K562 (cell line): ENCODE data around the gene E2F2. TPM values are rescaled to one million over a fixed set of nuclear protein-coding genes. Genes with fewer than 3 reads are reported as not detected.
A peak's percentile ranks its signal among the peaks of the same experiment; 100 is the strongest.

Experiments
- ATAC-seq: fragments of 200-7000 bp; cut with Tn5 transposase; 3 replicates; pipeline ENCODE4 v1.9.1; 2020; ENCODE audit warnings: moderate library complexity
- BruUV-seq: library from RNA; stranded (reverse); fragments of 400-500 nt; replicated peaks from 2 replicates; lab custom pipeline; 2021; lab: Mats Ljungman, UMichigan
- CTCF ChIA-PET: fragments of 300-600 bp; formaldehyde crosslinking; extraction: SDS; loops from one replicate; lab custom pipeline; 2021; ENCODE audit warnings: low intra/inter-chr PET ratio; lab: Yijun Ruan, JAX
- POLR2A ChIA-PET: fragments of 300-600, 350-650 bp; sonication (Branson Sonifier 250); formaldehyde crosslinking; extraction: SDS; loops from one replicate; lab custom pipeline; 2021; ENCODE audit warnings: antibody characterized with exemption, inconsistent platforms; lab: Yijun Ruan, JAX
- DNase-seq, 4 experiments: peaks; one replicate each; pipeline versions ENCODE4 v3.0.0 to v3.0.0-alpha.2; 2011 to 2018; ENCODE audit warnings: low spot score in 3 of 4, mixed read lengths in 3 of 4; ENCODE audit errors: extremely low read depth in 1 of 4
- FAIRE-seq: peaks from 2 replicates; lab custom pipeline; 2011; peaks lifted over from hg19 to GRCh38; lab: Jason Lieb, UNC
- H2AFZ ChIP-seq: 2 replicates; pipeline ENCODE4 v1.6.0; 2011; ENCODE audit warnings: low read depth, low read length, control low read depth, inconsistent platforms
- H3K27ac ChIP-seq: fragments of 200-600 bp; 3 replicates; pipeline ENCODE4 v1.8.0; 2011; ENCODE audit warnings: low read depth, mild to moderate bottlenecking, control low read depth, inconsistent platforms, low read length, moderate library complexity, mixed read lengths; ENCODE audit errors: extremely low read depth
- H3K27me3 ChIP-seq, 2 experiments: fragments of 300-600 bp in 1 of 2; 2 replicates in 1 of 2; 3 replicates in 1 of 2; pipeline versions ENCODE4 v1.6.0 to v1.8.0; 2011; ENCODE audit warnings: inconsistent platforms in 2 of 2, low read length in 2 of 2, mild to moderate bottlenecking in 1 of 2, mixed read lengths in 1 of 2, moderate library complexity in 1 of 2; ENCODE audit not compliant: control insufficient read depth in 2 of 2, insufficient read depth in 2 of 2
- H3K36me3 ChIP-seq: fragments of 300-600 bp; 3 replicates; pipeline ENCODE4 v1.8.0; 2011; ENCODE audit warnings: mild to moderate bottlenecking, low read length, inconsistent platforms; ENCODE audit not compliant: control insufficient read depth, insufficient read depth
- H3K4me1 ChIP-seq, 2 experiments: fragments of 200-600 bp in 1 of 2; replicated peaks in 1 of 2; 2 replicates in 1 of 2; 3 replicates in 1 of 2; pipeline versions ENCODE4 v1.5.1 to v1.8.0; 2011; ENCODE audit warnings: inconsistent platforms in 2 of 2, low read length in 2 of 2, mild to moderate bottlenecking in 1 of 2, mixed read lengths in 1 of 2, moderate library complexity in 1 of 2; ENCODE audit not compliant: control insufficient read depth in 2 of 2, insufficient read depth in 2 of 2
- H3K4me2 ChIP-seq: 2 replicates; pipeline ENCODE4 v1.6.1; 2011; ENCODE audit warnings: low read length, control low read depth, inconsistent platforms, mixed read lengths; ENCODE audit not compliant: insufficient read depth
- H3K4me3 ChIP-seq: fragments of 200-600 bp; sonication (generic), shearing (Covaris generic); 2 replicates; pipeline ENCODE4 v1.5.1; 2016; ENCODE audit warnings: control low read depth, inconsistent platforms
- H3K79me2 ChIP-seq: fragments of 200-600 bp; 3 replicates; pipeline ENCODE4 v1.8.0; 2011; ENCODE audit warnings: low read length, inconsistent platforms; ENCODE audit not compliant: control insufficient read depth, insufficient read depth
- H3K9ac ChIP-seq, 2 experiments: 2 replicates each; pipeline versions ENCODE4 v1.6.0 to v1.6.1; 2011; ENCODE audit warnings: low read depth in 2 of 2, low read length in 2 of 2, control low read depth in 1 of 2, inconsistent platforms in 1 of 2, mild to moderate bottlenecking in 1 of 2, mixed read lengths in 1 of 2; ENCODE audit not compliant: insufficient read depth in 1 of 2
- H3K9me1 ChIP-seq: one replicate; pipeline ENCODE4 v1.6.0; 2011; ENCODE audit warnings: inconsistent platforms, mild to moderate bottlenecking, low read length, moderate library complexity; ENCODE audit not compliant: control insufficient read depth, insufficient read depth
- H3K9me3 ChIP-seq: replicated peaks from 2 replicates; pipeline ENCODE4 v1.5.1; 2011; ENCODE audit warnings: low read depth, low read length, inconsistent platforms; ENCODE audit not compliant: control insufficient read depth, insufficient read depth
- H4K20me1 ChIP-seq: replicated peaks from 2 replicates; pipeline ENCODE4 v1.6.1; 2011; ENCODE audit warnings: low read length, inconsistent platforms, mixed read lengths; ENCODE audit not compliant: control insufficient read depth, insufficient read depth
- AFF1 ChIP-seq, 2 experiments: fragments of 450-650 bp; IDR thresholded peaks; 2 replicates each; pipeline ENCODE4 v1.6.1; 2018; ENCODE audit warnings: mild to moderate bottlenecking in 2 of 2, low read depth in 1 of 2; ENCODE audit not compliant: partially characterized antibody in 2 of 2
- BRCA1 ChIP-seq, 2 experiments: fragments of 450-650 bp in 1 of 2; sonication (generic) in 1 of 2; formaldehyde crosslinking in 1 of 2; IDR thresholded peaks; 2 replicates each; pipeline versions ENCODE4 v1.5.0 to v1.6.1; 2017 to 2020; ENCODE audit warnings: mild to moderate bottlenecking in 1 of 2, missing genetic modification reagents in 1 of 2
- EGR1 ChIP-seq: fragments of 450-650 bp; conservative IDR thresholded peaks from 2 replicates; pipeline ENCODE4 v1.6.1; 2017; ENCODE audit warnings: mild to moderate bottlenecking
- FOSL1 ChIP-seq: fragments of 200-800 bp; sonication (Bioruptor generic); conservative IDR thresholded peaks from 2 replicates; pipeline ENCODE4 v1.6.1; 2016; ENCODE audit warnings: missing genetic modification characterization, missing compliant biosample characterization
- FOXK2 ChIP-seq, 2 experiments: fragments of 450-650 bp; IDR thresholded peaks in 1 of 2; conservative IDR thresholded peaks in 1 of 2; 2 replicates each; pipeline ENCODE4 v1.6.1; 2016; ENCODE audit warnings: low read depth in 2 of 2, mild to moderate bottlenecking in 1 of 2
- KDM1A ChIP-seq, 2 experiments: fragments of 450-650 bp; IDR thresholded peaks; 2 replicates each; pipeline ENCODE4 v1.6.1; 2016; ENCODE audit warnings: mild to moderate bottlenecking in 2 of 2
- LARP7 ChIP-seq: fragments of 450-650 bp; IDR thresholded peaks from 2 replicates; pipeline ENCODE4 v1.6.1; 2016
- NR2C1 ChIP-seq, 2 experiments: fragments of 450-650 bp; IDR thresholded peaks; 2 replicates each; pipeline ENCODE4 v1.6.1; 2017; ENCODE audit warnings: mild to moderate bottlenecking in 2 of 2, antibody characterized with exemption in 1 of 2, inconsistent platforms in 1 of 2, missing compliant biosample characterization in 1 of 2, missing genetic modification characterization in 1 of 2
- NRF1 ChIP-seq, 2 experiments: fragments of 450-650 bp; IDR thresholded peaks in 1 of 2; conservative IDR thresholded peaks in 1 of 2; 2 replicates each; pipeline ENCODE4 v1.6.1; 2014; ENCODE audit warnings: mild to moderate bottlenecking in 2 of 2
- RBFOX2 ChIP-seq: fragments of 200-400 bp; formaldehyde crosslinking; IDR thresholded peaks from 2 replicates; pipeline ENCODE4 v1.6.1; 2017; ENCODE audit warnings: low read depth, mild to moderate bottlenecking, low read length, moderate library complexity
- SMAD4 ChIP-seq: fragments of 250-450 bp; sonication (Bioruptor Pico); conservative IDR thresholded peaks from 2 replicates; pipeline ENCODE4 v1.8.0; 2021; ENCODE audit warnings: inconsistent platforms, mild to moderate bottlenecking, moderate library complexity
- TAF15 ChIP-seq: fragments of 200-400 bp; formaldehyde crosslinking; IDR thresholded peaks from 2 replicates; pipeline ENCODE4 v1.6.1; 2017; ENCODE audit warnings: mild to moderate bottlenecking, low read depth, low read length, moderate library complexity
- TAF9B ChIP-seq: fragments of 450-650 bp; IDR thresholded peaks from 2 replicates; pipeline ENCODE4 v1.6.1; 2018; ENCODE audit warnings: mild to moderate bottlenecking; ENCODE audit not compliant: partially characterized antibody
- TBL1XR1 ChIP-seq, 2 experiments: IDR thresholded peaks; 2 replicates each; pipeline ENCODE4 v1.6.1; 2012; ENCODE audit warnings: improper control_type of control experiment in 2 of 2, low read length in 2 of 2, mild to moderate bottlenecking in 1 of 2
- ZNF184 ChIP-seq: sonication (generic); formaldehyde crosslinking; IDR thresholded peaks from 2 replicates; pipeline ENCODE4 v1.5.0; 2020; ENCODE audit warnings: missing genetic modification reagents
- ZNF699 ChIP-seq: fragments of 250-450 bp; sonication (Bioruptor Pico); IDR thresholded peaks from 2 replicates; pipeline ENCODE4 v1.8.0; 2021; ENCODE audit warnings: mild to moderate bottlenecking, moderate library complexity; ENCODE audit not compliant: insufficient replicate concordance
- ZZZ3 ChIP-seq: fragments of 450-650 bp; IDR thresholded peaks from 2 replicates; pipeline ENCODE4 v1.6.1; 2016; ENCODE audit warnings: antibody characterized with exemption, mild to moderate bottlenecking, moderate library complexity
- WGBS: fragments of 100-300 bp; shearing (Covaris generic); methylation state at CpG from one replicate; pipeline ENCODE4 v1.1.6; 2016; ENCODE audit warnings: low coverage, mixed read lengths; ENCODE audit not compliant: insufficient coverage; ENCODE audit errors: missing lambda C conversion rate; 5-methylcytosine and 5-hydroxymethylcytosine counted together
- in situ Hi-C: fragments of 300-500 bp; cut with MboI; formaldehyde crosslinking; loops from 4 replicates; pipeline ENCODE4 v1.15.0; 2018; ENCODE audit warnings: inconsistent platforms, mixed read lengths
- intact Hi-C: fragments of 100-400 bp; cut with micrococcal nuclease; formaldehyde crosslinking; loops from 2 replicates; pipeline ENCODE4 v1.14.2; 2022
- polyA plus RNA-seq, 8 experiments: library from polyadenylated mRNA; depleted of rRNA in 4 of 8; stranded (reverse) in 5 of 8; unstranded in 3 of 8; fragments of >200 nt; fragmentation: Nextera tagmentation in 2 of 8; fragmentation: Illumina TruSeq in 1 of 8; extraction: Ambion mirVana in 2 of 8; extraction: Trizol in 1 of 8; gene quantifications; 2 replicates each; pipeline versions ENCODE4 v1.2.1 to v1.2.3, GENCODE V29; 2011 to 2014; ENCODE audit warnings: inconsistent platforms in 1 of 8, missing spikeins in 1 of 8
- total RNA-seq, 7 experiments: library from RNA; depleted of rRNA in 6 of 7; stranded (reverse); fragments of >200 nt in 6 of 7; fragmentation: Illumina TruSeq in 2 of 7; extraction: Trizol in 2 of 7; gene quantifications; 2 replicates each; pipeline versions ENCODE4 v1.2.1 to v1.2.3, GENCODE V29; 2011 to 2021; ENCODE audit warnings: low replicate concordance in 1 of 7
- TF ChIP-seq, protein P1 (sequence below): fragments of 450-650 bp; IDR thresholded peaks from one replicate; pipeline ENCODE4 v1.6.1; 2018; ENCODE audit warnings: mild to moderate bottlenecking, moderate library complexity; ENCODE audit not compliant: partially characterized antibody

E2F2 gene
- total and polyA plus RNA-seq, 9 of the 15 experiments (the other 6 are each of a cell fraction or from before 2014, with no cell fraction given): 3.1 to 25.3 (median 11.4) TPM

GRCh38 chr1:23475134-23475628 lies 55.9 kb downstream of the E2F2 start:
- H3K4me3 ChIP-seq: no peak overlapping the region
- H3K9ac ChIP-seq: no peak overlapping the region
- H3K9me1 ChIP-seq: no peaks in the 10 kb centered on the region
- peaks cover 5% of the 10 kb centered on the region; the same call in 1 of the 3 replicates for H3K36me3 ChIP-seq
- no peak overlapping the region for H3K27ac ChIP-seq
- no peak overlapping the region for H2AFZ ChIP-seq
- no TSS peak for BruUV-seq
- CTCF ChIA-PET: no interaction called here
- intact Hi-C loops (no loop called here), in situ Hi-C loops (no loop called here)
- no peaks in the 10 kb centered on the region for H3K27me3 ChIP-seq
- H3K79me2 ChIP-seq: peaks cover 5% of the 10 kb centered on the region; the same call in 1 of the 3 replicates
- 0 out of 2 replicates have a peak, but pooled peaks cover 8% of the 10 kb centered on the region for H4K20me1 ChIP-seq
- FAIRE-seq (no peak), DNase-seq (peak in 1 of 4 experiments; percentile 42), ATAC-seq (no peak)
- peaks cover 21 to 24% of the 10 kb centered on the region in 2 experiments for H3K4me1 ChIP-seq
- 46% methylated on average over 6 of the region's 6 CpGs for WGBS
- H3K9me3 ChIP-seq: no peaks in the 10 kb centered on the region
- POLR2A ChIA-PET: interaction anchor here (0.7 to 1.7 kb wide), 5 partner anchors 9 to 131 kb away, joined by 3 to 6 read pairs (median 4); partner anchors contain the start of gene ASAP3
- no peak overlapping the region for H3K4me2 ChIP-seq
- peak; percentile 34 to 54; a peak in 3 of 4 replicates for TF ChIP-seq KDM1A (IDR thresholded peaks at IDR 0.05)
- peak; percentile 47 for TF ChIP-seq FOSL1
- TF ChIP-seq ZZZ3: no peak
- TF ChIP-seq, protein P1, sequence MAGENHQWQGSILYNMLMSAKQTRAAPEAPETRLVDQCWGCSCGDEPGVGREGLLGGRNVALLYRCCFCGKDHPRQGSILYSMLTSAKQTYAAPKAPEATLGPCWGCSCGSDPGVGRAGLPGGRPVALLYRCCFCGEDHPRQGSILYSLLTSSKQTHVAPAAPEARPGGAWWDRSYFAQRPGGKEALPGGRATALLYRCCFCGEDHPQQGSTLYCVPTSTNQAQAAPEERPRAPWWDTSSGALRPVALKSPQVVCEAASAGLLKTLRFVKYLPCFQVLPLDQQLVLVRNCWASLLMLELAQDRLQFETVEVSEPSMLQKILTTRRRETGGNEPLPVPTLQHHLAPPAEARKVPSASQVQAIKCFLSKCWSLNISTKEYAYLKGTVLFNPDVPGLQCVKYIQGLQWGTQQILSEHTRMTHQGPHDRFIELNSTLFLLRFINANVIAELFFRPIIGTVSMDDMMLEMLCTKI: no peak
- TF ChIP-seq NR2C1 (IDR thresholded peaks at IDR 0.05): no peak
- no peak for TF ChIP-seq NR2C1 (tag; IDR thresholded peaks at IDR 0.05)
- TF ChIP-seq TAF9B: no peak
- no peak for TF ChIP-seq LARP7
- no peak for TF ChIP-seq BRCA1 (IDR thresholded peaks at IDR 0.05)
- no peak for TF ChIP-seq BRCA1 (CRISPR knock-in tag; IDR thresholded peaks at IDR 0.05)
- no peak for TF ChIP-seq FOXK2 (conservative IDR thresholded peaks at IDR 0.05 in 1 of 2, IDR thresholded peaks at IDR 0.05 in 1 of 2; ENCODE audit: low read depth in 2 of 2)
- TF ChIP-seq RBFOX2: no peak
- TF ChIP-seq ZNF699 (CRISPR knock-in tag): no peak
- TF ChIP-seq SMAD4 (CRISPR knock-in tag): no peak
- TF ChIP-seq TAF15: no peak
- TF ChIP-seq TBL1XR1 (IDR thresholded peaks at IDR 0.05; ENCODE audit: low read length in 2 of 2): no peak
- TF ChIP-seq ZNF184 (CRISPR knock-in tag): no peak
- no peak for TF ChIP-seq NRF1 (conservative IDR thresholded peaks at IDR 0.05 in 1 of 2, IDR thresholded peaks at IDR 0.05 in 1 of 2)
- no peak for TF ChIP-seq AFF1 (IDR thresholded peaks at IDR 0.05; ENCODE audit: low read depth in 1 of 2, partially characterized antibody in 2 of 2)
- no peak for TF ChIP-seq EGR1
